Uterus (tissue), 2 donors: ENCODE measurements around the gene GAGE13.

Experiments used
- CTCF ChIP-seq, 4 experiments: fragments of 200-600 bp in 2 of 4; fragments of 450-650 bp in 2 of 4; sonication (generic) in 2 of 4; IDR thresholded peaks; one replicate each; pipeline ENCODE4 v1.5.1; 2016 to 2019; ENCODE audit warnings: antibody characterized with exemption in 4 of 4, mild to moderate bottlenecking in 2 of 4, moderate library complexity in 1 of 4
- POLR2A ChIP-seq, 2 donors: fragments of 450-650 bp; IDR thresholded peaks; one replicate each; pipeline ENCODE4 v1.6.1; 2016; ENCODE audit warnings: antibody characterized with exemption in 2 of 2, mild to moderate bottlenecking in 1 of 2, moderate library complexity in 1 of 2

GRCh38 chrX:49300703-49301102 is 30.7 kb upstream of the GAGE13 start:
- no peak for TF ChIP-seq CTCF (IDR thresholded peaks at IDR 0.05)
- no peak for TF ChIP-seq POLR2A (IDR thresholded peaks at IDR 0.05)
